Measurements from ENCODE around the gene IGSF8.

DNA sequence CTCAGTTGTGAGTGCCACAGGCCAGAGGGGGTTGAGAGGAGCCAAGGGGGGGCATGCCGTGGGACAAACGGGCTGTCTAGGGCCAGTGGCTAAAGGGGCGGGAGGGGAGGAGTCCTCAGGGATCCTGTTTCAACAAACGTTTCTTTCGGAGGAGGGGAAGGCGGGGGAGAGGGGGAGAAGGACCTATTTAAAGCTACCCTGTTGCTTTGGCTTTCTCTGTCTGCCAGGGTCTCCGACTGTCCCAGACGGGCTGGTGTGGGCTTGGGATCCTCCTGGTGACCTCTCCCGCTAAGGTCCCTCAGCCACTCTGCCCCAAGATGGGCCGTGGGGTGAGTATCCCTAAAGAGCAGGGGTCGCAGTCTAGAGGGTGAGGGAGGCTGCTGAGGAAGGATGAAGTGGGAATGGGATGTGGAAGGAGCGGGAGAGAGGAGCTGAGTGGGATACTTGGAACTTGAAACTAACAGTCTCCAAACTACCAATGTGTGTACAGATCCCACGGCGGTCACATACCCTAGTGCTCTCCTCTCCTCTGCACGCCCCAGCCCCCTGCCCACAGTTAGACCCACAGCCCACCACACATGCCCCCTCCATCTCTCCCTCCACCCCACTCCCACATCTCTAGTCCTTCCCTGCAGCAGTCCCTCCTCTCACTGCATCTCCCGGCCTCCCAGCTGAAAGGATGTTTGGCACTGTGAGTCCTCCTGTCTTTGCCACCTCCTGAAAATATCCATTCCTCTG is 17.3 kb upstream of the IGSF8 start, which contains the start of gene ATP1A2:
- TF ChIP-seq, protein P1, sequence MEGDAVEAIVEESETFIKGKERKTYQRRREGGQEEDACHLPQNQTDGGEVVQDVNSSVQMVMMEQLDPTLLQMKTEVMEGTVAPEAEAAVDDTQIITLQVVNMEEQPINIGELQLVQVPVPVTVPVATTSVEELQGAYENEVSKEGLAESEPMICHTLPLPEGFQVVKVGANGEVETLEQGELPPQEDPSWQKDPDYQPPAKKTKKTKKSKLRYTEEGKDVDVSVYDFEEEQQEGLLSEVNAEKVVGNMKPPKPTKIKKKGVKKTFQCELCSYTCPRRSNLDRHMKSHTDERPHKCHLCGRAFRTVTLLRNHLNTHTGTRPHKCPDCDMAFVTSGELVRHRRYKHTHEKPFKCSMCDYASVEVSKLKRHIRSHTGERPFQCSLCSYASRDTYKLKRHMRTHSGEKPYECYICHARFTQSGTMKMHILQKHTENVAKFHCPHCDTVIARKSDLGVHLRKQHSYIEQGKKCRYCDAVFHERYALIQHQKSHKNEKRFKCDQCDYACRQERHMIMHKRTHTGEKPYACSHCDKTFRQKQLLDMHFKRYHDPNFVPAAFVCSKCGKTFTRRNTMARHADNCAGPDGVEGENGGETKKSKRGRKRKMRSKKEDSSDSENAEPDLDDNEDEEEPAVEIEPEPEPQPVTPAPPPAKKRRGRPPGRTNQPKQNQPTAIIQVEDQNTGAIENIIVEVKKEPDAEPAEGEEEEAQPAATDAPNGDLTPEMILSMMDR (conservative IDR thresholded peaks at IDR 0.05) = no peak
- no peak for TF ChIP-seq ZFX (IDR thresholded peaks at IDR 0.05)

Data from C4-2B (cell line).